A673 (cell line): Measurements from ENCODE around the gene SIRPG. TPM values are rescaled to one million over a fixed set of nuclear protein-coding genes. Genes with fewer than 3 reads are reported as not detected.

ENCODE experiments used
- BruUV-seq: library from RNA; stranded (reverse); fragments of 400-500 nt; replicated peaks from 2 replicates; lab custom pipeline; 2021; lab: Mats Ljungman, UMichigan
- CTCF ChIA-PET: fragments of 300-600 bp; sonication (Branson Sonifier 250); formaldehyde crosslinking; loops from one replicate; lab custom pipeline; 2022; ENCODE audit warnings: antibody characterized with exemption; lab: Charles Lee
- POLR2A ChIA-PET: fragments of 300-600 bp; sonication (Branson Sonifier 250); formaldehyde crosslinking; loops from one replicate; lab custom pipeline; 2022; ENCODE audit warnings: antibody characterized with exemption; ENCODE audit not compliant: low non-redundant PET; lab: Charles Lee
- DNase-seq: peaks from one replicate; pipeline ENCODE4 v3.0.0-alpha.2; 2015; ENCODE audit warnings: low spot score
- H3K27ac ChIP-seq: fragments of 200-600 bp; sonication (generic); 2 replicates; pipeline ENCODE4 v1.5.1; 2016; ENCODE audit warnings: mixed run types, low read depth, mild to moderate bottlenecking, mixed read lengths, antibody characterized with exemption, low read length; ENCODE audit not compliant: poor library complexity, severe bottlenecking
- H3K27me3 ChIP-seq: fragments of 200-600 bp; sonication (generic); replicated peaks from 2 replicates; pipeline ENCODE4 v1.6.1; 2017; ENCODE audit warnings: mixed run types, low read depth, mild to moderate bottlenecking, mixed read lengths, antibody characterized with exemption, low read length; ENCODE audit not compliant: insufficient read depth, poor library complexity
- H3K36me3 ChIP-seq: fragments of 200-600 bp; sonication (generic); 2 replicates; pipeline ENCODE4 v1.6.1; 2016; ENCODE audit warnings: mixed run types, mild to moderate bottlenecking, mixed read lengths, antibody characterized with exemption, low read length; ENCODE audit not compliant: insufficient read depth, poor library complexity, severe bottlenecking
- H3K4me1 ChIP-seq: fragments of 200-600 bp; sonication (generic); 2 replicates; pipeline ENCODE4 v1.6.1; 2017; ENCODE audit warnings: mixed run types, mild to moderate bottlenecking, mixed read lengths, antibody characterized with exemption, low read length; ENCODE audit not compliant: insufficient read depth, poor library complexity, severe bottlenecking
- H3K4me3 ChIP-seq: fragments of 200-600 bp; sonication (generic); 2 replicates; pipeline ENCODE4 v1.5.1; 2016; ENCODE audit warnings: low read depth, mixed run types, mild to moderate bottlenecking, mixed read lengths, low read length; ENCODE audit not compliant: poor library complexity, severe bottlenecking
- H3K9me3 ChIP-seq: fragments of 200-600 bp; sonication (generic); 2 replicates; pipeline ENCODE4 v1.6.1; 2016; ENCODE audit warnings: mixed run types, low read depth, mild to moderate bottlenecking, mixed read lengths, antibody characterized with exemption, low read length; ENCODE audit not compliant: poor library complexity, severe bottlenecking
- CTCF ChIP-seq: fragments of 300-800, 200-600 bp; sonication (generic); conservative IDR thresholded peaks from 2 replicates; pipeline ENCODE4 v1.5.1; 2017; ENCODE audit warnings: low read depth, mild to moderate bottlenecking, antibody characterized with exemption, low read length, moderate library complexity, mixed read lengths
- EZH2 ChIP-seq: fragments of 200-600 bp; sonication (generic); IDR thresholded peaks from 2 replicates; pipeline ENCODE4 v1.6.1; 2017; ENCODE audit warnings: borderline replicate concordance, low read depth, mild to moderate bottlenecking, mixed read lengths, antibody characterized with exemption, low read length; ENCODE audit not compliant: poor library complexity, severe bottlenecking
- intact Hi-C: fragments of 100-400 bp; cut with micrococcal nuclease; formaldehyde crosslinking; loops from one replicate; pipeline ENCODE4 v1.10.0; 2022; ENCODE audit not compliant: unreplicated experiment
- total RNA-seq: library from RNA; stranded (reverse); gene quantifications from 2 replicates; pipeline ENCODE4 v1.2.3, GENCODE V29; 2021

Gene SIRPG
- total RNA-seq, 1 experiment from 2014 or later = not detected

GRCh38 chr20:1693427-1693826, 35.8 kb upstream of the SIRPG start:
- POLR2A ChIA-PET = no interaction called here
- intact Hi-C loops = no loop called here
- H3K27ac ChIP-seq = no peak overlapping the region
- CTCF ChIA-PET = no interaction called here
- H3K4me1 ChIP-seq = no peaks in the 10 kb centered on the region
- no peak overlapping the region for H3K4me3 ChIP-seq
- TF ChIP-seq CTCF = no peak
- TF ChIP-seq EZH2 = no peak
- H3K36me3 ChIP-seq = no peaks in the 10 kb centered on the region
- no peak for DNase-seq
- H3K9me3 ChIP-seq = no peaks in the 10 kb centered on the region
- BruUV-seq = no TSS peak
- H3K27me3 ChIP-seq = peaks cover 25% of the 10 kb centered on the region

GRCh38 chr20:1689721-1690120, 32.1 kb upstream of the SIRPG start:
- BruUV-seq = no TSS peak
- intact Hi-C loops = no loop called here
- no peak for DNase-seq
- Histone ChIP-seq H3K27ac (no peak overlapping the region), H3K9me3 (no peaks in the 10 kb centered on the region), H3K36me3 (no peaks in the 10 kb centered on the region), H3K27me3 (peaks cover 55% of the 10 kb centered on the region), H3K4me3 (no peak overlapping the region), H3K4me1 (no peaks in the 10 kb centered on the region)
- ChIA-PET CTCF (no interaction called here), POLR2A (no interaction called here)
- no peak for TF ChIP-seq CTCF
- TF ChIP-seq EZH2 = no peak

GRCh38 chr20:1688886-1689538, 31.4 kb upstream of the SIRPG start:
- H3K36me3 ChIP-seq = no peaks in the 10 kb centered on the region
- H3K27ac ChIP-seq = no peak overlapping the region
- TF ChIP-seq EZH2 (no peak), CTCF (no peak)
- ChIA-PET POLR2A (no interaction called here), CTCF (no interaction called here)
- peaks cover 57% of the 10 kb centered on the region for H3K27me3 ChIP-seq
- no peak overlapping the region for H3K4me3 ChIP-seq
- BruUV-seq = no TSS peak
- no peaks in the 10 kb centered on the region for H3K9me3 ChIP-seq
- no peak for DNase-seq
- intact Hi-C loops = no loop called here
- H3K4me1 ChIP-seq = no peaks in the 10 kb centered on the region
